Spleen (tissue), 11 donors: ENCODE data around the gene EFNA4. TPM values are rescaled to one million over a fixed set of nuclear protein-coding genes. Genes with fewer than 3 reads are reported as not detected.
A peak's percentile ranks its signal among the peaks of the same experiment; 100 is the strongest.

Source experiments
- DNase-seq: peaks from one replicate; pipeline ENCODE4 v3.0.0-alpha.2; 2020
- H3K27ac ChIP-seq, 8 donors: fragments of 200-600 bp; sonication (generic) in 7 of 8; 1 replicate in 4 of 8; 2 replicates in 4 of 8; pipeline versions ENCODE4 v1.5.0 to v1.8.0; 2016 to 2021; ENCODE audit warnings: inconsistent platforms in 4 of 8, mild to moderate bottlenecking in 4 of 8, moderate library complexity in 1 of 8
- H3K27me3 ChIP-seq, 7 donors: fragments of 200-600 bp; sonication (generic) in 6 of 7; replicated peaks in 1 of 7; 1 replicate in 4 of 7; 2 replicates in 3 of 7; pipeline versions ENCODE4 v1.5.0 to v1.8.0; 2016 to 2021; ENCODE audit warnings: inconsistent platforms in 3 of 7, mild to moderate bottlenecking in 1 of 7
- H3K36me3 ChIP-seq, 6 donors: fragments of 200-600 bp; sonication (generic) in 5 of 6; 1 replicate in 4 of 6; 2 replicates in 2 of 6; pipeline versions ENCODE4 v1.5.0 to v1.8.0; 2016 to 2021; ENCODE audit warnings: inconsistent platforms in 2 of 6
- H3K4me1 ChIP-seq, 6 donors: fragments of 200-600 bp; sonication (generic) in 5 of 6; 1 replicate in 3 of 6; 2 replicates in 3 of 6; pipeline versions ENCODE4 v1.5.0 to v1.8.0; 2016 to 2021; ENCODE audit warnings: inconsistent platforms in 3 of 6
- H3K4me3 ChIP-seq, 8 donors: fragments of 200-600 bp; sonication (generic) in 7 of 8; 1 replicate in 4 of 8; 2 replicates in 4 of 8; pipeline versions ENCODE4 v1.5.0 to v1.8.0; 2016 to 2021; ENCODE audit warnings: inconsistent platforms in 4 of 8, mild to moderate bottlenecking in 4 of 8, moderate library complexity in 2 of 8
- H3K9me3 ChIP-seq, 8 donors: fragments of 200-600 bp; sonication (generic) in 7 of 8; 1 replicate in 4 of 8; 2 replicates in 4 of 8; pipeline versions ENCODE4 v1.5.0 to v1.8.0; 2016 to 2021; ENCODE audit warnings: inconsistent platforms in 4 of 8
- CTCF ChIP-seq, 11 experiments: fragments of 200-600 bp in 7 of 11; fragments of 450-650 bp in 4 of 11; sonication (generic) in 4 of 11; IDR thresholded peaks in 8 of 11; conservative IDR thresholded peaks in 3 of 11; 1 replicate in 7 of 11; 2 replicates in 4 of 11; pipeline versions ENCODE4 v1.4.0 to v1.8.0; 2016 to 2021; ENCODE audit warnings: antibody characterized with exemption in 11 of 11, inconsistent platforms in 4 of 11, mild to moderate bottlenecking in 1 of 11
- POLR2A ChIP-seq, 3 donors: fragments of 450-650 bp; IDR thresholded peaks; one replicate each; pipeline ENCODE4 v1.5.1; 2017; ENCODE audit warnings: antibody characterized with exemption in 3 of 3, mild to moderate bottlenecking in 1 of 3
- POLR2AphosphoS5 ChIP-seq, 3 donors: sonication (generic); formaldehyde crosslinking; IDR thresholded peaks; one replicate each; pipeline ENCODE4 v1.5.1; 2017; ENCODE audit warnings: antibody characterized with exemption in 3 of 3
- WGBS, 5 donors: extraction: QIAGEN DNeasy Blood & Tissue Kit in 3 of 5; methylation state at CpG; one replicate each; pipeline versions ENCODE4 v1.1.5 to v1.1.7; 2013 to 2018; 5-methylcytosine and 5-hydroxymethylcytosine counted together
- intact Hi-C: fragments of 100-400 bp; cut with DNase I; formaldehyde crosslinking; loops from one replicate; pipeline ENCODE4 v1.15.0; 2023; ENCODE audit warnings: low total_unique reads
- polyA plus RNA-seq, 3 donors: library from polyadenylated mRNA; stranded (reverse); fragments of 200-250 nt; gene quantifications; one replicate each; pipeline ENCODE4 v1.2.1, GENCODE V29; 2013
- total RNA-seq, 7 donors: library from RNA; depleted of rRNA in 3 of 7; stranded (reverse); fragments of >200 nt in 3 of 7; fragmentation: NEBNext Ultra II Directional in 4 of 7; extraction: Animal tissue kit (Norgen Biotek cat#: 25700) in 4 of 7; gene quantifications; one replicate each; pipeline versions ENCODE4 v1.1.0 to v1.2.1, GENCODE V29; 2016 to 2021
- donor health status: healthy with polysubstance abuse.
- donor health status: DM: no; HTN: no; CAD: no; lungs with moderate emphysema.
- donor health status: DM: no; HTN: no; CAD: no.
- donor health status: Bipolar disorder and iron deficiency.
- donor health status: healthy.
- donor health status: DM: no; HTN: no; CAD: no.
- donor health status: DM: yes; HTN: yes; CAD: no.

The EFNA4 gene
- total and polyA plus RNA-seq, 10 donors, result 4.6 to 9.5 (median 7.1) TPM

GRCh38 chr1:155066777-155067176 is 3.2 kb downstream of the EFNA4 start:
- DNase-seq, result no peak
- no peak overlapping the region for H3K27ac ChIP-seq
- H3K4me1 ChIP-seq, result peaks cover 37 to 62% (median 53%) of the 10 kb centered on the region in 6 donors

GRCh38 chr1:155068599-155068998 is 5.1 kb downstream of the EFNA4 start:
- Histone ChIP-seq H3K4me3 (no peak overlapping the region), H3K9me3 (no peaks in the 10 kb centered on the region), H3K4me1 (peaks cover 20 to 52% (median 36%) of the 10 kb centered on the region in 6 donors), H3K27me3 (no peaks in the 10 kb centered on the region), H3K27ac (no peak overlapping the region), H3K36me3 (peaks cover 0 to 32% (median 5%) of the 10 kb centered on the region in 6 donors)
- TF ChIP-seq CTCF (IDR thresholded peaks at IDR 0.05 in 8 of 11, conservative IDR thresholded peaks at IDR 0.05 in 3 of 11) (no peak), POLR2AphosphoS5 (IDR thresholded peaks at IDR 0.05) (no peak)
- DNase-seq, result no peak
- WGBS, 5 donors, result 90 to 100% (median 97%) methylated on average over 3 of the region's 3 CpGs
- intact Hi-C loops, result loop anchor here (10.0 kb wide), 1 partner anchor 64 kb away; the partner anchor contains the start of gene ZBTB7B

More at GRCh38 chr1:155066777-155067176, 3.2 kb downstream of the EFNA4 start:
- TF ChIP-seq POLR2A (IDR thresholded peaks at IDR 0.05), result no peak
- no peak for TF ChIP-seq POLR2AphosphoS5 (IDR thresholded peaks at IDR 0.05)
- no peak for TF ChIP-seq CTCF (IDR thresholded peaks at IDR 0.05 in 8 of 11, conservative IDR thresholded peaks at IDR 0.05 in 3 of 11)
- Histone ChIP-seq H3K36me3 (peaks cover 0 to 39% (median 5%) of the 10 kb centered on the region in 6 donors), H3K4me3 (no peak overlapping the region), H3K27me3 (no peaks in the 10 kb centered on the region), H3K9me3 (no peaks in the 10 kb centered on the region)
- WGBS, 5 donors, result 89 to 95% (median 93%) methylated on average over 8 of the region's 8 CpGs
- intact Hi-C loops, result loop anchor here (10.0 kb wide), 1 partner anchor 62 kb away; the partner anchor contains the start of gene ZBTB7B

- 69 to 84% (median 80%) methylated on average over 7 of the region's 7 CpGs for WGBS, 5 donors
- no peaks in the 10 kb centered on the region for H3K9me3 ChIP-seq
- no peak overlapping the region for H3K27ac ChIP-seq
- no peak overlapping the region for H3K4me3 ChIP-seq
- no peaks in the 10 kb centered on the region for H3K27me3 ChIP-seq
- peaks cover 14 to 48% (median 29%) of the 10 kb centered on the region in 6 donors for H3K4me1 ChIP-seq
- H3K36me3 ChIP-seq, result peaks cover 0 to 32% (median 5%) of the 10 kb centered on the region in 6 donors
- DNase-seq, result no peak
- TF ChIP-seq POLR2AphosphoS5 (IDR thresholded peaks at IDR 0.05) (no peak), CTCF (IDR thresholded peaks at IDR 0.05 in 8 of 11, conservative IDR thresholded peaks at IDR 0.05 in 3 of 11) (no peak), POLR2A (IDR thresholded peaks at IDR 0.05) (no peak)
- intact Hi-C loops, result loop anchor here (10.0 kb wide), 1 partner anchor 65 kb away; the partner anchor contains the start of gene ZBTB7B
Measured at GRCh38 chr1:155069551-155070157, 6.1 kb downstream of the EFNA4 start.

- DNase-seq, result no peak
- intact Hi-C loops, result no loop called here
- Histone ChIP-seq H3K4me1 (peaks cover 14 to 42% (median 23%) of the 10 kb centered on the region in 6 donors), H3K27me3 (no peaks in the 10 kb centered on the region), H3K27ac (peak overlapping the region in 1 of 8 donors; percentile 51), H3K4me3 (peak overlapping the region in 4 of 8 donors; percentile 29 to 68 (median 37)), H3K36me3 (peaks cover 0 to 32% (median 5%) of the 10 kb centered on the region in 6 donors), H3K9me3 (no peaks in the 10 kb centered on the region)
- TF ChIP-seq POLR2A (IDR thresholded peaks at IDR 0.05) (no peak), POLR2AphosphoS5 (IDR thresholded peaks at IDR 0.05) (no peak), CTCF (IDR thresholded peaks at IDR 0.05 in 8 of 11, conservative IDR thresholded peaks at IDR 0.05 in 3 of 11) (no peak)
- 46 to 62% (median 60%) methylated on average over 18 to 28 of the region's 28 CpGs for WGBS, 5 donors
Measured at GRCh38 chr1:155070158-155070621, 6.7 kb downstream of the EFNA4 start.
